GM21360 (cell line): ENCODE data around the gene ACTR8.

Experiments
- ATAC-seq: cut with Tn5 transposase; IDR thresholded peaks from one replicate; pipeline ENCODE4 v1.9.1; 2021; ENCODE audit warnings: mild to moderate bottlenecking, moderate library complexity; ENCODE audit not compliant: unreplicated experiment

The ACTR8 gene

DNA sequence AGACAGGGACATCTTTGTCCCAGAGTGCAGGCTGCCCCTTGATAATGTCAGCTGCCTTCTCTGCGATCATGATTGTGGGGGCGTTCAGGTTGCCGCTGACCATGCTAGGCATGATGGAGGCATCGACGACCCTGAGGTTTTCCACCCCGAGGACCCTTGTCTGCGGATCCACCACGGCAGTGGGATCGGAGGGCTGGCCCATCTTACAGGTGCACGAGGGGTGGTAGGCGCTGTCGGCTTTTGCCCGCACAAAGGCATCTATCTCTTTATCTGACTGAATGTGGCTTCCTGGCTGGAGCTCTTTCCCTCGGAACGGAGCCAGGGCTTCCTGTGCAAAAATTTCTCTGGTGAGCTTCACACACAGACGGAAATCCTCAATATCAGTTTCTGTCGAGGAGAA is 64.1 kb downstream of the ACTR8 start:
- no peak for ATAC-seq

DNA sequence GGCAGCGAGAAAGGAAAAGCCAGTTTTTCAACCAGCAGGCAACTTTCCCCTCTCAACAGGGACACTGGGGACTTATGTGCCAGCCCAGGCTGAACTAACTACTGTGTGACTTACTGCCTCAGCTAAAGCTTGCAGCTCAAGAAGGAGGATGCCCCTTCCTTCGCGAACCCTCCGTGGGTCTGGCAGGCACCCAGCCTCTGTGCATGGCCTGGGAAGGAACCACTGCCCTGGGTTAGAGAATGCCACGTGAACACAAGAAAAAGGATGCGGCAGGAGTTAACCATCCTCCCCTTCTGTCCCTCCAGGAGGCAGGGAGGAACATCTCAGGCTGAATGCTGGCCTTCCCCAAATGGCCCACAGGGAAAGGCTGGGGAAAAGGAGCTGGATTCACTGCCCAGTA is 64.7 kb downstream of the ACTR8 start:
- ATAC-seq = no peak
